Fibroblast of lung (primary cell): ENCODE results near the gene PDZD2.

Source experiments
- EZH2 ChIP-seq: IDR thresholded peaks from 2 replicates; pipeline ENCODE4 v1.5.1; 2012; ENCODE audit warnings: low read length, control low read depth, mild to moderate bottlenecking; ENCODE audit errors: missing control alignments
- TF ChIP-seq, protein P1 (sequence below), 2 donors: IDR thresholded peaks in 1 of 2; conservative IDR thresholded peaks in 1 of 2; 1 replicate in 1 of 2; 2 replicates in 1 of 2; pipeline ENCODE4 v1.5.1; 2011 to 2012; ENCODE audit warnings: low read length in 2 of 2, control low read depth in 1 of 2, inconsistent platforms in 1 of 2, low read depth in 1 of 2, mild to moderate bottlenecking in 1 of 2

DNA sequence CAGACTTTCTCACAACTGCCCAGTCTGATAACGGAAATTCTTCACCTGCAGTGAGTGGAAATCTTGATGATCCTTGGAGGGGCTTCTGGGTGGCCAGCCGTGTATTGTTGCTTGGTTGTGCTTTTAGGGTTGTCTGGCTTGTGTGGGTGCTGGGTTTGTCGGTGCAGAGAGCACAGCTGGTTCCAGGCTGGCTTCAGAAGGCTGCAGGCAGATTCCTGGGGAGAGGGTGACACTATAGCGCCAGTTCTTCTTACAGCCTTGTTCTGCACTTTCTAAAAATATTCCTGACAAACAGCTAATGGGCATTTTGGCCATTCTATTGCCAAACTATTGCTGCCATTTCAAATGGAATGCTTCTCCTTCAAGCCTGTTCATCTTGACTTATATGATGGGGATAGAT is 99.3 kb downstream of the PDZD2 start:
- no peak for TF ChIP-seq EZH2
- TF ChIP-seq, protein P1, sequence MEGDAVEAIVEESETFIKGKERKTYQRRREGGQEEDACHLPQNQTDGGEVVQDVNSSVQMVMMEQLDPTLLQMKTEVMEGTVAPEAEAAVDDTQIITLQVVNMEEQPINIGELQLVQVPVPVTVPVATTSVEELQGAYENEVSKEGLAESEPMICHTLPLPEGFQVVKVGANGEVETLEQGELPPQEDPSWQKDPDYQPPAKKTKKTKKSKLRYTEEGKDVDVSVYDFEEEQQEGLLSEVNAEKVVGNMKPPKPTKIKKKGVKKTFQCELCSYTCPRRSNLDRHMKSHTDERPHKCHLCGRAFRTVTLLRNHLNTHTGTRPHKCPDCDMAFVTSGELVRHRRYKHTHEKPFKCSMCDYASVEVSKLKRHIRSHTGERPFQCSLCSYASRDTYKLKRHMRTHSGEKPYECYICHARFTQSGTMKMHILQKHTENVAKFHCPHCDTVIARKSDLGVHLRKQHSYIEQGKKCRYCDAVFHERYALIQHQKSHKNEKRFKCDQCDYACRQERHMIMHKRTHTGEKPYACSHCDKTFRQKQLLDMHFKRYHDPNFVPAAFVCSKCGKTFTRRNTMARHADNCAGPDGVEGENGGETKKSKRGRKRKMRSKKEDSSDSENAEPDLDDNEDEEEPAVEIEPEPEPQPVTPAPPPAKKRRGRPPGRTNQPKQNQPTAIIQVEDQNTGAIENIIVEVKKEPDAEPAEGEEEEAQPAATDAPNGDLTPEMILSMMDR (conservative IDR thresholded peaks at IDR 0.05 in 1 of 2, IDR thresholded peaks at IDR 0.05 in 1 of 2; ENCODE audit: low read depth in 1 of 2, low read length in 2 of 2) = no peak
